Keratinocyte (primary cell): ENCODE data around the gene INAFM2. TPM values are rescaled to one million over a fixed set of nuclear protein-coding genes. Genes with fewer than 3 reads are reported as not detected.

Experiments used
- DNase-seq: peaks from one replicate; pipeline ENCODE4 v3.0.0-alpha.2; 2011; ENCODE audit warnings: low read depth, missing footprints, low spot score
- FAIRE-seq: peaks from 2 replicates; lab custom pipeline; 2011; peaks lifted over from hg19 to GRCh38; lab: Jason Lieb, UNC
- H2AFZ ChIP-seq: 2 replicates; pipeline ENCODE4 v1.6.0; 2012; ENCODE audit warnings: low read length, control low read depth, inconsistent platforms; ENCODE audit not compliant: control insufficient read depth
- H3K27ac ChIP-seq: 2 replicates; pipeline ENCODE4 v1.5.1; 2011; ENCODE audit warnings: low read length; ENCODE audit not compliant: control insufficient read depth, insufficient read depth
- H3K27me3 ChIP-seq: 3 replicates; pipeline ENCODE4 v1.6.0; 2011; ENCODE audit warnings: low read length; ENCODE audit not compliant: control insufficient read depth, insufficient read depth; ENCODE audit errors: extremely low read depth
- H3K36me3 ChIP-seq, 2 experiments: 2 replicates in 1 of 2; 3 replicates in 1 of 2; pipeline ENCODE4 v1.5.1; 2011; ENCODE audit warnings: low read length in 2 of 2, mild to moderate bottlenecking in 1 of 2; ENCODE audit not compliant: control insufficient read depth in 2 of 2, insufficient read depth in 2 of 2; ENCODE audit errors: extremely low read depth in 1 of 2
- H3K4me1 ChIP-seq: 3 replicates; pipeline ENCODE4 v1.5.1; 2011; ENCODE audit warnings: low read length; ENCODE audit not compliant: control insufficient read depth, insufficient read depth; ENCODE audit errors: extremely low read depth
- H3K4me2 ChIP-seq: 3 replicates; pipeline ENCODE4 v1.6.0; 2011; ENCODE audit warnings: low read depth, low read length; ENCODE audit not compliant: control insufficient read depth, insufficient read depth; ENCODE audit errors: extremely low read depth
- H3K4me3 ChIP-seq, 3 experiments: fragments of 200-600 bp in 1 of 3; sonication (generic) in 1 of 3; 2 replicates in 2 of 3; 3 replicates in 1 of 3; pipeline ENCODE4 v1.5.1; 2011 to 2016; ENCODE audit warnings: low read length in 3 of 3, mild to moderate bottlenecking in 3 of 3, control low read depth in 2 of 3, inconsistent platforms in 1 of 3, low read depth in 1 of 3, mixed read lengths in 1 of 3, mixed run types in 1 of 3, moderate library complexity in 1 of 3; ENCODE audit not compliant: control insufficient read depth in 2 of 3, insufficient read depth in 2 of 3; ENCODE audit errors: extremely low read depth in 1 of 3
- H3K79me2 ChIP-seq: 2 replicates; pipeline ENCODE4 v1.6.0; 2012; ENCODE audit warnings: low read length; ENCODE audit not compliant: control insufficient read depth, insufficient read depth
- H3K9ac ChIP-seq: 3 replicates; pipeline ENCODE4 v1.6.0; 2011; ENCODE audit warnings: low read length; ENCODE audit not compliant: control insufficient read depth, insufficient read depth; ENCODE audit errors: extremely low read depth
- H3K9me1 ChIP-seq: 3 replicates; pipeline ENCODE4 v1.6.0; 2011; ENCODE audit warnings: low read length; ENCODE audit not compliant: control insufficient read depth, insufficient read depth; ENCODE audit errors: extremely low read depth
- H3K9me3 ChIP-seq: 2 replicates; pipeline ENCODE4 v1.5.1; 2012; ENCODE audit warnings: low read depth, low read length; ENCODE audit not compliant: control insufficient read depth
- H4K20me1 ChIP-seq: 3 replicates; pipeline ENCODE4 v1.6.0; 2011; ENCODE audit warnings: low read length; ENCODE audit not compliant: control insufficient read depth, insufficient read depth; ENCODE audit errors: extremely low read depth
- EZH2 ChIP-seq: IDR thresholded peaks from one replicate; pipeline ENCODE4 v1.6.1; 2012; ENCODE audit warnings: inconsistent platforms, mild to moderate bottlenecking, low read length, moderate library complexity
- dilution Hi-C: fragments of 300-500 bp; cut with MboI; formaldehyde crosslinking; loops from one replicate; pipeline ENCODE4 v1.7.0; 2020; ENCODE audit warnings: low sequenced_read_pairs; ENCODE audit not compliant: extremely low pct_ligation_motif_present
- polyA plus RNA-seq, 5 experiments: library from polyadenylated mRNA; depleted of rRNA in 3 of 5; stranded (reverse) in 3 of 5; stranded (forward) in 1 of 5; unstranded in 1 of 5; fragments of >200 nt; gene quantifications; 1 replicate in 1 of 5; 2 replicates in 3 of 5; 3 replicates in 1 of 5; pipeline versions ENCODE4 v1.2.1 to v1.2.3, GENCODE V29; 2011 to 2012; ENCODE audit warnings: missing spikeins in 2 of 5, low read depth in 1 of 5, low replicate concordance in 1 of 5
- TF ChIP-seq, protein P1 (sequence below), 3 experiments: IDR thresholded peaks in 1 of 3; conservative IDR thresholded peaks in 1 of 3; optimal IDR thresholded peaks in 1 of 3; 2 replicates in 2 of 3; 3 replicates in 1 of 3; pipeline versions ENCODE3 to v1.5.1; 2011; ENCODE audit warnings: low read length in 3 of 3, mild to moderate bottlenecking in 3 of 3, moderate library complexity in 2 of 3, control low read depth in 1 of 3, inconsistent platforms in 1 of 3; ENCODE audit not compliant: insufficient read depth in 2 of 3; ENCODE audit errors: extremely low read depth in 1 of 3

INAFM2 gene
- polyA plus RNA-seq, 1 donor (not counting 4 experiments of a cell fraction or from before 2014, with no cell fraction given): 15.2 TPM

DNA sequence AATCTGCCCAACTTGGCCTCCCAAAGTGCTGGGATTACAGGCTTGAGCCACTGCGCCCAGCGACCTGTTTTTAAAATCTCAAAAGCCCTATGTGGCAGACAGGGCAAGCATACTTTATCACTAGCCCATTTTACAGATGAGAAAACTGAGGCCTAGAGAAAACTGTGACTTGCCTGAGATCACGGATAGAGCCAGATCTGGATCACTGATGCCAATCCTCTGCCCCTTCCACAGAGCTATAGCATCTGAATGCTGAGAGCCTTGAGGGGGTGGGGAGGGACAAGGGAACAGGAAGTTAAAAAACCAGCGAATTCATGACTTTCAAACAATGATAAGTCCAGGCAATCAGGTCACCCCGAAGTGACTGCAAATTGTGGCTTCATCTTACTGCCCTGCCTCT lies 48.0 kb upstream of the INAFM2 start:
- FAIRE-seq: no peak
- Histone ChIP-seq H3K4me2 (no peak overlapping the region), H3K36me3 (peaks cover 22 to 25% of the 10 kb centered on the region in 2 experiments), H3K27ac (no peak overlapping the region), H3K9ac (no peak overlapping the region), H3K4me1 (no peaks in the 10 kb centered on the region), H3K9me1 (no peaks in the 10 kb centered on the region), H2AFZ (no peak overlapping the region), H3K27me3 (peaks cover 7% of the 10 kb centered on the region), H4K20me1 (peaks cover 2% of the 10 kb centered on the region), H3K9me3 (no peaks in the 10 kb centered on the region), H3K79me2 (no peaks in the 10 kb centered on the region), H3K4me3 (no peak overlapping the region)
- DNase-seq: no peak
- TF ChIP-seq, protein P1, sequence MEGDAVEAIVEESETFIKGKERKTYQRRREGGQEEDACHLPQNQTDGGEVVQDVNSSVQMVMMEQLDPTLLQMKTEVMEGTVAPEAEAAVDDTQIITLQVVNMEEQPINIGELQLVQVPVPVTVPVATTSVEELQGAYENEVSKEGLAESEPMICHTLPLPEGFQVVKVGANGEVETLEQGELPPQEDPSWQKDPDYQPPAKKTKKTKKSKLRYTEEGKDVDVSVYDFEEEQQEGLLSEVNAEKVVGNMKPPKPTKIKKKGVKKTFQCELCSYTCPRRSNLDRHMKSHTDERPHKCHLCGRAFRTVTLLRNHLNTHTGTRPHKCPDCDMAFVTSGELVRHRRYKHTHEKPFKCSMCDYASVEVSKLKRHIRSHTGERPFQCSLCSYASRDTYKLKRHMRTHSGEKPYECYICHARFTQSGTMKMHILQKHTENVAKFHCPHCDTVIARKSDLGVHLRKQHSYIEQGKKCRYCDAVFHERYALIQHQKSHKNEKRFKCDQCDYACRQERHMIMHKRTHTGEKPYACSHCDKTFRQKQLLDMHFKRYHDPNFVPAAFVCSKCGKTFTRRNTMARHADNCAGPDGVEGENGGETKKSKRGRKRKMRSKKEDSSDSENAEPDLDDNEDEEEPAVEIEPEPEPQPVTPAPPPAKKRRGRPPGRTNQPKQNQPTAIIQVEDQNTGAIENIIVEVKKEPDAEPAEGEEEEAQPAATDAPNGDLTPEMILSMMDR (optimal IDR thresholded peaks at IDR 0.05 in 1 of 3, IDR thresholded peaks at IDR 0.05 in 1 of 3, conservative IDR thresholded peaks at IDR 0.05 in 1 of 3; ENCODE audit: extremely low read depth in 1 of 3, insufficient read depth in 2 of 3, low read length in 3 of 3): no peak
- no peak for TF ChIP-seq EZH2
- dilution Hi-C loops: no loop called here

DNA sequence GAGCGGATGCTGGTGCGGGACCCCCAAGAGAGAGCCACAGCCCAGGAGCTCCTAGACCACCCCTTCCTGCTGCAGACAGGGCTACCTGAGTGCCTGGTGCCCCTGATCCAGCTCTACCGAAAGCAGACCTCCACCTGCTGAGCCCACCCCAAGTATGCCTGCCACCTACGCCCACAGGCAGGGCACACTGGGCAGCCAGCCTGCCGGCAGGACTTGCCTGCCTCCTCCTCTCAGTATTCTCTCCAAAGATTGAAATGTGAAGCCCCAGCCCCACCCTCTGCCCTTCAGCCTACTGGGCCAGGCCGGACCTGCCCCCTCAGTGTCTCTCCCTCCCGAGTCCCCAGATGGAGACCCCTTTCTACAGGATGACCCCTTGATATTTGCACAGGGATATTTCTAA lies 47.5 kb upstream of the INAFM2 start:
- Histone ChIP-seq H3K9me1 (no peaks in the 10 kb centered on the region), H3K27ac (no peak overlapping the region), H3K9ac (no peak overlapping the region), H3K4me1 (no peaks in the 10 kb centered on the region), H3K4me2 (no peak overlapping the region), H3K79me2 (no peaks in the 10 kb centered on the region), H3K4me3 (no peak overlapping the region), H3K27me3 (peaks cover 11% of the 10 kb centered on the region), H4K20me1 (peaks cover 2% of the 10 kb centered on the region), H3K36me3 (peaks cover 22 to 25% of the 10 kb centered on the region in 2 experiments), H3K9me3 (no peaks in the 10 kb centered on the region), H2AFZ (no peak overlapping the region)
- dilution Hi-C loops: no loop called here
- FAIRE-seq (no peak), DNase-seq (no peak)
- TF ChIP-seq, protein P1 (optimal IDR thresholded peaks at IDR 0.05 in 1 of 3, IDR thresholded peaks at IDR 0.05 in 1 of 3, conservative IDR thresholded peaks at IDR 0.05 in 1 of 3; ENCODE audit: extremely low read depth in 1 of 3, insufficient read depth in 2 of 3, low read length in 3 of 3): no peak
- TF ChIP-seq EZH2: no peak
